Smooth muscle cell (in vitro differentiated cells): ENCODE data around the gene ASB18. TPM values are rescaled to one million over a fixed set of nuclear protein-coding genes. Genes with fewer than 3 reads are reported as not detected.

Experiments
- DNase-seq: peaks from one replicate; lab custom pipeline; 2025; ENCODE audit not compliant: unreplicated experiment; lab: John Stamatoyannopoulos, UW
- H2AFZ ChIP-seq: fragments of 200-600 bp; sonication (generic); 2 replicates; pipeline ENCODE4 v1.6.0; 2016; ENCODE audit warnings: antibody characterized with exemption, low read depth, mild to moderate bottlenecking
- H3F3A ChIP-seq: fragments of 200-600 bp; sonication (generic); 2 replicates; pipeline ENCODE4 v1.6.0; 2017; ENCODE audit warnings: antibody characterized with exemption, low read depth
- H3K27ac ChIP-seq: fragments of 200-600 bp; sonication (generic); 2 replicates; pipeline ENCODE4 v1.5.1; 2016; ENCODE audit warnings: low read depth, mild to moderate bottlenecking
- H3K27me3 ChIP-seq: fragments of 200-600 bp; sonication (generic); 2 replicates; pipeline ENCODE4 v1.6.1; 2016; ENCODE audit warnings: low read depth, mild to moderate bottlenecking
- H3K36me3 ChIP-seq: fragments of 200-600 bp; sonication (generic); 2 replicates; pipeline ENCODE4 v1.5.1; 2016; ENCODE audit warnings: low read depth
- H3K4me1 ChIP-seq: fragments of 200-600 bp; sonication (generic); 2 replicates; pipeline ENCODE4 v1.5.1; 2016; ENCODE audit warnings: low read depth
- H3K4me2 ChIP-seq: fragments of 200-600 bp; sonication (generic); 2 replicates; pipeline ENCODE4 v1.6.0; 2016; ENCODE audit warnings: mild to moderate bottlenecking
- H3K4me3 ChIP-seq: fragments of 200-600 bp; sonication (generic); 2 replicates; pipeline ENCODE4 v1.5.1; 2016; ENCODE audit warnings: mild to moderate bottlenecking
- H3K79me2 ChIP-seq: fragments of 200-600 bp; sonication (generic); 2 replicates; pipeline ENCODE4 v1.6.0; 2016; ENCODE audit warnings: low read depth, mild to moderate bottlenecking
- H3K9ac ChIP-seq: fragments of 200-600 bp; sonication (generic); 2 replicates; pipeline ENCODE4 v1.6.0; 2016; ENCODE audit warnings: low read depth
- H3K9me3 ChIP-seq: fragments of 200-600 bp; sonication (generic); replicated peaks from 2 replicates; pipeline ENCODE4 v1.5.1; 2016; ENCODE audit warnings: low read depth
- H4K20me1 ChIP-seq: fragments of 200-600 bp; sonication (generic); 2 replicates; pipeline ENCODE4 v1.6.0; 2016; ENCODE audit warnings: low read depth
- CTCF ChIP-seq: fragments of 200-600 bp; sonication (generic); IDR thresholded peaks from 2 replicates; pipeline ENCODE4 v1.5.1; 2017; ENCODE audit warnings: borderline replicate concordance, mild to moderate bottlenecking, antibody characterized with exemption; ENCODE audit not compliant: insufficient read depth, poor library complexity, severe bottlenecking
- WGBS: methylation state at CpG from one replicate; pipeline ENCODE4 v1.1.7; 2016; ENCODE audit warnings: low lambda C conversion rate; 5-methylcytosine and 5-hydroxymethylcytosine counted together
- polyA plus RNA-seq: library from polyadenylated mRNA; unstranded; fragments of >200 nt; fragmentation: Nextera tagmentation; extraction: Ambion mirVana; gene quantifications from 2 replicates; pipeline ENCODE4 v1.2.1, GENCODE V29; 2016
- total RNA-seq: library from RNA; depleted of rRNA; stranded (reverse); fragments of >200 nt; gene quantifications from 2 replicates; pipeline ENCODE4 v1.2.3, GENCODE V29; 2014

Gene ASB18
- total and polyA plus RNA-seq, 2 experiments from 2014 or later, result 0.05 TPM; not detected in 1

GRCh38 chr2:236246711-236247246 lies 17.4 kb downstream of the ASB18 start:
- 93% methylated on average over 3 of the region's 3 CpGs for WGBS

GRCh38 chr2:236244256-236244655 lies 19.9 kb downstream of the ASB18 start:
- Histone ChIP-seq H3K27ac (no peak overlapping the region), H3K9me3 (no peaks in the 10 kb centered on the region), H3F3A (no peaks in the 10 kb centered on the region), H3K36me3 (no peaks in the 10 kb centered on the region), H4K20me1 (no peaks in the 10 kb centered on the region), H3K4me3 (no peak overlapping the region), H3K27me3 (peaks cover 43% of the 10 kb centered on the region), H3K9ac (no peak overlapping the region), H3K4me1 (no peaks in the 10 kb centered on the region), H3K79me2 (no peaks in the 10 kb centered on the region), H3K4me2 (no peak overlapping the region), H2AFZ (no peak overlapping the region)
- no peak for TF ChIP-seq CTCF
- 96% methylated on average over 5 of the region's 5 CpGs for WGBS
- no peak for DNase-seq

More at GRCh38 chr2:236246711-236247246, 17.4 kb downstream of the ASB18 start:
- Histone ChIP-seq H3K27ac (no peak overlapping the region), H2AFZ (no peak overlapping the region), H3K9me3 (no peaks in the 10 kb centered on the region), H3K27me3 (peaks cover 25% of the 10 kb centered on the region), H3K4me3 (no peak overlapping the region), H3K36me3 (no peaks in the 10 kb centered on the region), H3K4me1 (no peaks in the 10 kb centered on the region), H3F3A (no peaks in the 10 kb centered on the region), H3K4me2 (no peak overlapping the region), H4K20me1 (no peaks in the 10 kb centered on the region), H3K9ac (no peak overlapping the region), H3K79me2 (no peaks in the 10 kb centered on the region)
- no peak for TF ChIP-seq CTCF
- no peak for DNase-seq

GRCh38 chr2:236242057-236242495 lies 22.1 kb downstream of the ASB18 start:
- H3K4me3 ChIP-seq, result no peak overlapping the region
- no peaks in the 10 kb centered on the region for H3K36me3 ChIP-seq
- H3K4me1 ChIP-seq, result no peaks in the 10 kb centered on the region
- no peak overlapping the region for H2AFZ ChIP-seq
- no peak overlapping the region for H3K9ac ChIP-seq
- H3K9me3 ChIP-seq, result no peaks in the 10 kb centered on the region
- DNase-seq, result no peak
- no peak overlapping the region for H3K27ac ChIP-seq
- peaks cover 52% of the 10 kb centered on the region for H3K27me3 ChIP-seq
- no peaks in the 10 kb centered on the region for H3F3A ChIP-seq
- H3K79me2 ChIP-seq, result no peaks in the 10 kb centered on the region
- TF ChIP-seq CTCF, result no peak
- no peaks in the 10 kb centered on the region for H4K20me1 ChIP-seq
- 94% methylated on average over 8 of the region's 8 CpGs for WGBS
- H3K4me2 ChIP-seq, result no peak overlapping the region
